NOMO-1 treated with dmso at 0.1 percent for 144 hours (cell line): ENCODE results near the gene RBFOX2.

Experiments
- DNase-seq: peaks from one replicate; lab custom pipeline; 2025; ENCODE audit not compliant: unreplicated experiment; lab: John Stamatoyannopoulos, UW

The RBFOX2 gene

GRCh38 chr22:35870517-35871293, 157.9 kb downstream of the RBFOX2 start:
- DNase-seq, result no peak

GRCh38 chr22:35868938-35869337, 159.7 kb downstream of the RBFOX2 start:
- DNase-seq, result no peak

- DNase-seq, result no peak
Observed at GRCh38 chr22:35866651-35867050, 162.0 kb downstream of the RBFOX2 start.

DNA sequence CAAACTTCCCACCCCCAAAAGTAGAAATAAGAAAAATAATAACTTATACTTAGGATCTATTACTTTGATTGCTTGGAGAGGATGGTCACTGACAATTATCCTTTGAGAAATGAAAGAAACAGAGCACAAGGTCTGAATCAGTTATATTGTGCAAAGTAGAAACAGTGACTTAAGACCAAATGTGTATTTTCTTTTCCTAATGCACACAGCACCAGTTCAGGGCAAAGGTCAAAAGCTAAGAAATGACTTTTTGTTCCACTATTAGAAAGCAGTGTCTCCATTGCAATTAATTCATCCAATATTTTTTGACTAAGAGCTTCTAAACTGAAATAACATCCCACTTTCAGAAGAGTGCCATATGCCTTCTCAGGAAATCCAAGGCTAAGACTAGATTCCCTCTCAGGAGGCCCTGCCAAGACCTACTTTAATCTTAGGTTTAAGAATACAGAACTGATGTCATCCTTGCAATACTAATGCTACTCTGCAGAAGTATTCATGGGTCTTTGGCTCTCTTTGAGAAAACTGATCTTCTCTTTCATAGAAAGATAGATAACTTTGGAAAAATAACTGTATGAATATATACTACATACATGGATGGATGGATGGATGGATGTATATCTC, 164.0 kb downstream of the RBFOX2 start:
- no peak for DNase-seq

DNA sequence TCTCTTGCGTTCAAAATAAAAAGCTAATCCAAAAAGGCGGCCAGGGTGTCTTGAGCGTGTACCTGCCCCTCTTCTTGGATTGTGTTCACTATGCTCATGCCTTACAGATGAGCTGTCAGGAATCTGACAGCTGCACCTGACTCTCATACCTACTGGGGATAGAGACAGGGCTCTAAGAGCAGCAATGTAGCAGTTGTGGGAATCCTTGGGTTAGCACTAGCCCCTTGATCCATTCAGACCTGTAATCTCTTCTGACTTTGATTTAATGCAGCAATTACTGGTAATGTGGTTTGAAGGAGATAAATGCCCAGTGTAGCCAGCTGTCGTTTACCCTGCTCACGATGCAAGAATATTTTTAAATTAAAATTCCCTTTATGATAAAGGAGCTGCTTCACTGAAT, 165.2 kb downstream of the RBFOX2 start:
- no peak for DNase-seq

- DNase-seq, result no peak
Observed at GRCh38 chr22:35862697-35863096, 165.9 kb downstream of the RBFOX2 start.

DNA sequence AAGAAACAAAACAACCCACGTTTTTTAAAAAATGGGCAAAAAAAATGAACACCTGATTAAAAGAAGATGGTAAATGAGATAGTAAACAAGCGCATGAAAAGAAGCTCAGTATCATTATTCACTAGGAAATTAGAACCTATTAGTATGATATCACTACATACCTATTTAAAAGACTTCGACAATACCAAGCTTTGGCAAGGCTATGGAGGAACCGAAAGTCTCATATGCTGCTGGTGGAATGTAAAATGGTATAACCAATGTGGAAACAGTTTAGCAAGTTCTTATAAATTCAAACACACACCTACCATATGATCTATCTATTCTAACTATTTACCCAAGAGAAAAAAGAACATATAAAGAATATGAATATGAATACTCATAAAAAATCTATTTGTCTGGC, 167.2 kb downstream of the RBFOX2 start:
- no peak for DNase-seq

- DNase-seq, result no peak
Observed at GRCh38 chr22:35860837-35861236, 167.8 kb downstream of the RBFOX2 start.

DNA sequence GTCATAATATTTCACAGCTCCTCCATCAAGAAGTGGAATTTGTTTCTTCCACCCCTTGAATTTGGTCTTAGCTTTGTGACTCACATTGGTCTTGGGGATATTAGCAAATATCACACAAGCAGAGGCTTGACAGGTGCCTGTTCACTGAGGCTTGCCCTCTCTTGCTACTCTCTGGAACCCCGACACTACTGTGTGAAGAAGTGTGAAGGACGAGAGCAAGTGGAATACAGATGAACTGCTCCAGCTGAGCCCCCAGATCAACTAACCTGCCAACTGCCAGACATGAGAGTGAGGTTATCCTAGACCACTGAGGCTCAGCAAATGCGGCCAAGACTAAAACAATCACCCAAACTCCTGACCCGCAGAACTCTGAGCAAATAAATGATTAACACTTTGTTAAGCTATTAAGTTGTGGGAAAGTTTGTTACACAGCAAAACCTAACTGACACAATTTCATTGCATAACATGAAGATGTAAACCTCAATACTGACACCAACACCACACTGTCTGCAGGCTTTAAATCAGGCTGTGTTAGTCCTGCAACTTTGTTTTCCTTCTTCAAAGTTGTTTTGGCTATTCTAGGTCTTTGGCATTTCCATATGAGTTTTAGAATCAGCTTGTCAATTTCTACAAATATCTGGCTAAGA, 168.4 kb downstream of the RBFOX2 start:
- DNase-seq, result no peak

DNA sequence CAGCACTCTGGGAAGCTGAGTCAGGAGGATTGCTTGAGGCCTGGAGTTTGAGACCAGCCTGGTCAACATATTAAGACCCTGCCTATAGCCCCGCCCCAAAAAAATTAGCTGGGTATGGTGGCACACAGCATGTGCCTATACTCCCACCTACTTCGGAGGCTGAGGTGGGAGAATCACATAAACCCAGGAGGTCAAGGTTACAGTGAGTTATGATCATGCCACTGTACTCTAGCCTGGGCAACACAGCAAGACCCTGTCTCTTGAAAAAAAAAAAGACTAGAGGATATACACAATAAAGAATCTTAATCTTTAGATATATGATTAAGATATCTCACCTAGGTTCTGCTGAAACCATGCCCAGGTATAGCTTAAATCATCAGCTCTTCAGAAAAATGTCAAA, 174.3 kb downstream of the RBFOX2 start:
- DNase-seq, result no peak

- no peak for DNase-seq
Observed at GRCh38 chr22:35852076-35852475, 176.5 kb downstream of the RBFOX2 start.

DNA sequence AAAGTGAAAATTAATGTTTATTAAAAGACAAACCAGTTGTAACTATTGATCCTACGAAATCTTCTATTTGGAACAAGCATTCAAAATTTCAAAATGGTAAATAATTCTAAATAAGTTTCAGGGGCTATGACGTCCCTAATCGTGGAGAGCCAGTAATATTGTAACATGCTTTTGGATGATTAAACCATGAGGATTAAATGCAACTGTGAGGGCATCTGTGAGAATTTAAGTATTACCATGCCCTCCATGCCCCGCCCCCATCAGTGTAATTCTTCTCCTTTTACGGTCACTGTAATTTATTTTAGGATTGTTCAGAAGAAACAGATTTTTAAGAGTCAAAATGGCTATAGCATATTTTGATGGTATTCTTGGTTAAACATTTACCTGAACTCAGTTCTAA, 177.8 kb downstream of the RBFOX2 start:
- DNase-seq, result no peak

DNA sequence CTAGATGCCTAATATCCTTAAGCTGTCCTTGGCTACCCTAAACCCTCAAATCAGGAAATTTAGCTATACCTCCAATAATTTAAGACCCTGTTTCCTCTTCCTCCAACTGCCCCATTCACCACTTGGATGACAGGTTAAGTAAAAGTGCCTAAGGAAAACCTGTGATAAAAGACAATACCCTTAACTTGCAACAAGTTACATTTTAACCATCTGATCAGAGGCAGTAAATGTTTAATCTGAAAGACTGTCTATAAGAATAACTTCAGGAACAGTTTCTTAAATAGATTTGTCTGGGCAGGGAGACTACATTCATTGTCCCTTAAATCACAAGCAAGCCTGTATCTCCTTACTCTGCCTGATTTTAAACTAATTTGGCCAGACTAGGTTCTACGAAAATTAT, 181.8 kb downstream of the RBFOX2 start:
- DNase-seq, result no peak

DNA sequence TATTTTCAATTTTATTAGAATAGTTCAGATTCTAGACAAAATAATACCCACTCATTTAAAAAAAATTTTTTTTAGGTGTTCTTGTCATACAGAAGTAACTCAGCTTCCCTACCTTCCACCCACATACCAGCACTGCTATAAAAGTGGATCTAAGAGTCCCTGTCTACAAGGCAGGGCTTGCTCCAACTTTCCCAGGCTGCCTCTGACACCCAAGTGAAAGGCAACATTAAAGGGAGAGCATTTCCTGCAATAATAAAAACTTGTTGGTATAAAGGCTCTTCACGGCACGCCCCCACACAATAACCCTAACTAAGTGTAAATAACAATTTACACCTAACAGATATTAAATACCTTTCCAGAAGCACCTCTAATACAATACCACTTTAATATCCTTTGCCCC, 183.7 kb downstream of the RBFOX2 start:
- no peak for DNase-seq

DNA sequence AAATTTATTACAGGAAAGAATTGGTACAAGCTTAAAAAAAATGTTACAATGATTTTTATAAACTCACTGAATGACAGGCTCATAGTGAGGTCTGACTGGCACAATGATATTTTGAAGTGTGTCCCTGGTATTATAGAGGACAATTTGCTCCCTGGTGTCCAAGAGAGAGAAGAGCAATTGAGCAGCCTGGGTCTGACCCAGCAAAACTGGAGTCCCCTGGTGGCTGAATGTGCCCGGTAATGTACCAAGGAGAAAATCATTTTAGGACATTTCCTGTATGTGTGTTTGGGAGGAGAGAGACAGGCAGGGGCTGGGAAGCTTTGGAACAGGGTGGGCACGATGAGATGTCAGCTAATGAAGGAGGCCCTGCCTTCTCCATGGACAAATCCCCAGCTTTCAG, 185.7 kb downstream of the RBFOX2 start:
- no peak for DNase-seq

GRCh38 chr22:35842519-35842913, 186.1 kb downstream of the RBFOX2 start:
- DNase-seq, result no peak

DNA sequence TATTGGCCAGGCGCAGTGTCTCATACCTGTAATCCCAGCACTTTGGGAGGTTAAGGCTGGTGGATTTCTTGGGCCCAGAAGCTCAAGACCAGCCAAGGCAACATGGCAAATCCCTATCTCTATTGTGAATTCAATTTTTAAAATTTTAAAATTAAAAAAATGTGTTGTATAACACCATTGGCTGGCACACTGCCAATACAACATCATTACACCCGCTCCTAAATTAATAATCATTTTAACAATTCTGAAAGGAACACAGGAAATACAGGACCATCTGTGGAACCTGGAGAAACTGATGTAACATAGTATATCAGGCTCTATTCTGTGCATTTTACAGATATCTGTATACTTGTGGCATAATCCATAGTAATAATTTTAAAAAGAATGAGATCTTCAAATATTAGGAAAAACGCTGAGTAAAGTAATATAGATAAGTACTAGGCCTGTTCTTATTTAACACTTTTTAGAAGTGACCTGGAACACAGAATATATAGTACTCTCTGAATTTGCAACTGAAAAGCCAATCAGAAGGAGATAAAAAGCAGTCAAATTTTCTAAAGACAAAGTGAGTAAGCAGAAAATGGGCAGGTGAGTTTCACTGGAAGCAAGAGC, 186.6 kb downstream of the RBFOX2 start:
- DNase-seq, result no peak

- DNase-seq, result no peak
Observed at GRCh38 chr22:35840302-35840739, 188.3 kb downstream of the RBFOX2 start.

DNA sequence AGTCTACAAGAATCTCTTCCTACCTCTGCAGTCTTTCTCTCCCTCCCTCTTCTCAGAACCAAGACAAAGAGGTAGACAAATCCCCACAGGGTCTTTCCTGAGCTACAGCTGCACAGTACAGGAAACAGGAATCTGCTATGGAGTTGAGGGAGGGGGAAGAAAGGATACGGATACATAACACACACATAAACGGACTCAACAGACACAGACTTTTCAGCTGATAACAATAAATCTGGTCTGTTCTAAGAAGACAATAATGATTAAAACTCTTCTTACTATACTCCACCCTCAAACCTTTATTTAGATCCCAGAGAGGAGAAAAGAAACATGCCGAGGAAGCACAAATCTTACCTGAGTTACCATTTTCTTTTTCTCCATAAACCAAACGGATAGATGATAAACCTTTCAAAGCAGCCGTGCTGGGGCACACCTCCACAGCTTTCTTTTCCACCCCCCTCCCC, 188.8 kb downstream of the RBFOX2 start:
- no peak for DNase-seq

GRCh38 chr22:35838855-35839576, 189.6 kb downstream of the RBFOX2 start:
- DNase-seq, result no peak

GRCh38 chr22:35837101-35837727, 191.4 kb downstream of the RBFOX2 start:
- no peak for DNase-seq
